ENCODE measurements around the gene STAG1.
"Not testable (repeated sequence)": the region's sequence is repeated elsewhere in the genome, so short reads cannot be mapped to it uniquely, and the experiment has no call there.

STAG1 gene

GRCh38 chr3:136752172-136752421 lies at the start of gene STAG1:
Gene STAG1, minus strand, starts transcription at chr3:136752378. Its CDS starts 121,480 bp downstream, at chr3:136630898.
- DNase-seq, result no peak

- DNase-seq, result not testable (repeated sequence)
Measured at GRCh38 chr3:136801146-136801545, 49.0 kb upstream of the STAG1 start.

- no peak for DNase-seq
Measured at GRCh38 chr3:136792556-136793330, 40.6 kb upstream of the STAG1 start.

- no peak for DNase-seq
Measured at GRCh38 chr3:136790786-136791185, 38.6 kb upstream of the STAG1 start.

GRCh38 chr3:136789976-136790375 lies 37.8 kb upstream of the STAG1 start:
- no peak for DNase-seq

GRCh38 chr3:136788154-136788553 lies 36.0 kb upstream of the STAG1 start:
- DNase-seq, result no peak

- DNase-seq, result no peak
Measured at GRCh38 chr3:136787349-136787748, 35.2 kb upstream of the STAG1 start.

- no peak for DNase-seq
Measured at GRCh38 chr3:136783708-136784191, 31.6 kb upstream of the STAG1 start.

- no peak for DNase-seq
Measured at GRCh38 chr3:136780741-136781140, 28.6 kb upstream of the STAG1 start.

- no peak for DNase-seq
Measured at GRCh38 chr3:136778865-136779264, 26.7 kb upstream of the STAG1 start.

GRCh38 chr3:136772709-136773108 lies 20.5 kb upstream of the STAG1 start:
- DNase-seq, result no peak

GRCh38 chr3:136758160-136759102 lies 6.3 kb upstream of the STAG1 start:
- DNase-seq, result peak; percentile 7

- no peak for DNase-seq
Measured at GRCh38 chr3:136755192-136755591, 3.0 kb upstream of the STAG1 start.

- no peak for DNase-seq
Measured at GRCh38 chr3:136753326-136753939, 1.3 kb upstream of the STAG1 start.

GRCh38 chr3:136752422-136753325 lies 496 bp upstream of the STAG1 start:
- DNase-seq, result peak; percentile 95

GRCh38 chr3:136751316-136752171 lies 634 bp downstream of the STAG1 start:
- peak; percentile 53 for DNase-seq

GRCh38 chr3:136750897-136751315 lies 1.3 kb downstream of the STAG1 start:
- no peak for DNase-seq

- no peak for DNase-seq
Measured at GRCh38 chr3:136750209-136750896, 1.8 kb downstream of the STAG1 start.

- DNase-seq, result not testable (repeated sequence)
Measured at GRCh38 chr3:136749602-136750001, 2.6 kb downstream of the STAG1 start.

- DNase-seq, result no peak
Measured at GRCh38 chr3:136749091-136749490, 3.1 kb downstream of the STAG1 start.

- no peak for DNase-seq
Measured at GRCh38 chr3:136745916-136746315, 6.3 kb downstream of the STAG1 start.

Data from NCI-H1694 (cell line).